Breast epithelium (tissue), 3 donors: Measurements from ENCODE around the gene INSM1.

Experiments used
- CTCF ChIP-seq, 3 donors: fragments of 450-650 bp; IDR thresholded peaks; one replicate each; pipeline ENCODE4 v1.5.1; 2016 to 2017; ENCODE audit warnings: antibody characterized with exemption in 3 of 3, mild to moderate bottlenecking in 3 of 3, moderate library complexity in 3 of 3
- POLR2A ChIP-seq: fragments of 450-650 bp; IDR thresholded peaks from one replicate; pipeline ENCODE4 v1.6.1; 2016; ENCODE audit warnings: antibody characterized with exemption, mild to moderate bottlenecking, moderate library complexity
- POLR2AphosphoS5 ChIP-seq, 3 donors: sonication (generic); formaldehyde crosslinking; IDR thresholded peaks; one replicate each; pipeline ENCODE4 v1.6.1; 2017; ENCODE audit warnings: antibody characterized with exemption in 3 of 3

GRCh38 chr20:20395903-20396568, 28.1 kb downstream of the INSM1 start:
- TF ChIP-seq CTCF (IDR thresholded peaks at IDR 0.05) (no peak), POLR2A (no peak), POLR2AphosphoS5 (IDR thresholded peaks at IDR 0.05) (no peak)
